ENCODE measurements around the gene GFOD1.

- TF ChIP-seq, protein P1, sequence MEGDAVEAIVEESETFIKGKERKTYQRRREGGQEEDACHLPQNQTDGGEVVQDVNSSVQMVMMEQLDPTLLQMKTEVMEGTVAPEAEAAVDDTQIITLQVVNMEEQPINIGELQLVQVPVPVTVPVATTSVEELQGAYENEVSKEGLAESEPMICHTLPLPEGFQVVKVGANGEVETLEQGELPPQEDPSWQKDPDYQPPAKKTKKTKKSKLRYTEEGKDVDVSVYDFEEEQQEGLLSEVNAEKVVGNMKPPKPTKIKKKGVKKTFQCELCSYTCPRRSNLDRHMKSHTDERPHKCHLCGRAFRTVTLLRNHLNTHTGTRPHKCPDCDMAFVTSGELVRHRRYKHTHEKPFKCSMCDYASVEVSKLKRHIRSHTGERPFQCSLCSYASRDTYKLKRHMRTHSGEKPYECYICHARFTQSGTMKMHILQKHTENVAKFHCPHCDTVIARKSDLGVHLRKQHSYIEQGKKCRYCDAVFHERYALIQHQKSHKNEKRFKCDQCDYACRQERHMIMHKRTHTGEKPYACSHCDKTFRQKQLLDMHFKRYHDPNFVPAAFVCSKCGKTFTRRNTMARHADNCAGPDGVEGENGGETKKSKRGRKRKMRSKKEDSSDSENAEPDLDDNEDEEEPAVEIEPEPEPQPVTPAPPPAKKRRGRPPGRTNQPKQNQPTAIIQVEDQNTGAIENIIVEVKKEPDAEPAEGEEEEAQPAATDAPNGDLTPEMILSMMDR (IDR thresholded peaks at IDR 0.05) = no peak
- no peak for TF ChIP-seq POLR2A (IDR thresholded peaks at IDR 0.05)
These were observed 39.3 kb downstream of the GFOD1 start for GRCh38 chr6:13447949-13448724.

Measured in sigmoid colon (tissue), 3 donors.